MM.1S (cell line): ENCODE data around the gene PRSS8.
"Not testable (repeated sequence)": the region's sequence is repeated elsewhere in the genome, so short reads cannot be mapped to it uniquely, and the experiment has no call there.

Experiments
- DNase-seq: peaks from one replicate; pipeline ENCODE4 v3.0.0-alpha.2; 2015
- H2AFZ ChIP-seq: fragments of 300-600 bp; sonication (generic); 2 replicates; pipeline ENCODE4 v1.6.0; 2016; ENCODE audit warnings: antibody characterized with exemption, low read length
- H3F3A ChIP-seq: fragments of 300-600 bp; sonication (generic); 2 replicates; pipeline ENCODE4 v1.6.1; 2016; ENCODE audit warnings: mild to moderate bottlenecking, antibody characterized with exemption, low read length, moderate library complexity, mixed read lengths; ENCODE audit not compliant: insufficient read depth
- H3K27ac ChIP-seq: fragments of 300-600 bp; sonication (generic); 2 replicates; pipeline ENCODE4 v1.5.1; 2016; ENCODE audit warnings: mild to moderate bottlenecking, low read length
- H3K27me3 ChIP-seq: fragments of 300-600 bp; sonication (generic); replicated peaks from 2 replicates; pipeline ENCODE4 v1.6.0; 2016; ENCODE audit warnings: low read length; ENCODE audit not compliant: insufficient read depth
- H3K36me3 ChIP-seq: fragments of 300-600 bp; sonication (generic); replicated peaks from 2 replicates; pipeline ENCODE4 v1.6.1; 2016; ENCODE audit warnings: mild to moderate bottlenecking, low read length, mixed read lengths; ENCODE audit not compliant: insufficient read depth
- H3K4me1 ChIP-seq: fragments of 300-600 bp; sonication (generic); 2 replicates; pipeline ENCODE4 v1.6.1; 2016; ENCODE audit warnings: low read length, mixed read lengths
- H3K4me2 ChIP-seq: fragments of 300-600 bp; sonication (generic); 2 replicates; pipeline ENCODE4 v1.6.0; 2016; ENCODE audit warnings: low read depth, low read length
- H3K4me3 ChIP-seq: fragments of 300-600 bp; sonication (generic); 2 replicates; pipeline ENCODE4 v1.5.1; 2016; ENCODE audit warnings: low read length, mixed read lengths
- H3K79me2 ChIP-seq: fragments of 300-600 bp; sonication (generic); 2 replicates; pipeline ENCODE4 v1.6.1; 2016; ENCODE audit warnings: mixed run types, low read length, mixed read lengths
- H3K9ac ChIP-seq: fragments of 300-600 bp; sonication (generic); 2 replicates; pipeline ENCODE4 v1.6.1; 2016; ENCODE audit warnings: low read length, mixed read lengths
- H3K9me2 ChIP-seq: fragments of 300-600 bp; sonication (generic); replicated peaks from 2 replicates; pipeline ENCODE4 v1.6.1; 2016; ENCODE audit warnings: mild to moderate bottlenecking, low read length, mixed read lengths; ENCODE audit not compliant: insufficient read depth
- H3K9me3 ChIP-seq: fragments of 300-600 bp; sonication (generic); replicated peaks from 2 replicates; pipeline ENCODE4 v1.6.1; 2016; ENCODE audit warnings: mild to moderate bottlenecking, low read length, mixed read lengths; ENCODE audit not compliant: insufficient read depth
- H4K20me1 ChIP-seq: fragments of 300-600 bp; sonication (generic); 2 replicates; pipeline ENCODE4 v1.6.1; 2016; ENCODE audit warnings: mild to moderate bottlenecking, low read length, moderate library complexity, mixed read lengths; ENCODE audit not compliant: insufficient read depth
- CTCF ChIP-seq: fragments of 300-600 bp; sonication (generic); IDR thresholded peaks from 2 replicates; pipeline ENCODE4 v1.5.1; 2016; ENCODE audit warnings: antibody characterized with exemption, low read length, mixed read lengths
- EZH2 ChIP-seq: fragments of 300-600 bp; sonication (generic); optimal IDR thresholded peaks from 2 replicates; pipeline ENCODE3; 2017; ENCODE audit warnings: low read depth, mild to moderate bottlenecking, antibody characterized with exemption, low read length, mixed read lengths
- EZH2phosphoT487 ChIP-seq: fragments of 300-600 bp; sonication (generic); IDR thresholded peaks from 2 replicates; pipeline ENCODE4 v1.6.1; 2018; ENCODE audit warnings: antibody characterized with exemption, low read length

Gene PRSS8

DNA sequence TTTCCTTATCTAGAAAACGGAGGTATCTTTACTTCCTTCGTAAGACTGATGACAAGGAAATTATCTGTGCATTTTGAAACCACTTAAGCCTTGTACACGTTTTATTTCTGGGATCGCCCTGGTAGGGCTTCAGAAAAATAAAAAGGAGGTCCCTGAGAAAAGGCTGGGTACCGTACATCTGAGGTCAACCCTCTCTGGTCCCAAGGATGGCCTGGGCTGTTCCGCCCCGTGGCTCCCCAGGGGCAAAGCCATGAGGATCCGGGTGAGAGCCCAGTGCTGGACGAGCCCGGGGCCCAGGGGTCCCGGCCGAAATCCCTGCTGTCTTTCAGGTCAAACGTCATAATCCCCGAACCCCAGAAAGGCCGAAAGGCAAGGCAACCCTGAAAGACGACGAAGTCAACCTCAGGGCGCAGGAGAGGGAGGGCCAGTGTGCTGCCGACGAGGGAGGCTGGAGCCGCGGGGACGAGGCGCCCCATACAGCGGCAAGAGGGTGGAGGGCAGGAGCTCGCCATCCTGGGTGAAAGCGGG lies 43.8 kb upstream of the PRSS8 start:
- H4K20me1 ChIP-seq, result peaks cover 34% of the 10 kb centered on the region
- H3K36me3 ChIP-seq, result peaks cover 12% of the 10 kb centered on the region
- no peak for DNase-seq
- H3K9ac ChIP-seq, result peak overlapping the region; percentile 96; the same call in 1 of the 2 replicates
- TF ChIP-seq EZH2phosphoT487 (no peak), EZH2 (no peak), CTCF (no peak)
- H3K9me2 ChIP-seq, result no peaks in the 10 kb centered on the region
- H3K27me3 ChIP-seq, result peaks cover 26% of the 10 kb centered on the region
- H3K4me2 ChIP-seq, result peak overlapping the region; percentile 96
- H3K4me3 ChIP-seq, result peak overlapping the region; percentile 89
- H3K9me3 ChIP-seq, result no peaks in the 10 kb centered on the region
- peaks cover 21% of the 10 kb centered on the region for H3K4me1 ChIP-seq
- peaks cover 16% of the 10 kb centered on the region for H3F3A ChIP-seq
- peaks cover 43% of the 10 kb centered on the region for H3K79me2 ChIP-seq
- H3K27ac ChIP-seq, result peak overlapping the region; percentile 68; the same call in 1 of the 2 replicates
- H2AFZ ChIP-seq, result peak overlapping the region; percentile 52

DNA sequence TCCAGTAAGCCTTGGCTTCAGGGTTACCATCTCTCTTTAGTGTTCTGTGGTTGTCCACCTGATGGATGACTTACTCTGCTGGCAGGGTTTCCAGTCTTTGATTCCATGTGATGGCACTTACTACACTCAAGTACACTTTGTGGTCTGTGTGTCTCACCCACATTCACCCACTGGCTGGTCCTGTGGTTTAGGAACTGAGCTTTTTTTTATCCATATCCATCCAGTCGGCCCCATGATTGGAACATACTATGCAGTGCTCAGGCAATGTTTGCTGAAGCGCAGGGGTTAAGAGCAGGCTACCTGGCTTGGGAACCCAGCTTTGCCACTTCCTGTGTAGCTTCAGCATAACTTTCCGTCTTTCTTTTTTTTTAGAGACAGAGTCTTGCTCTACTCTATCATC lies 41.6 kb upstream of the PRSS8 start:
- no peak overlapping the region for H3K9ac ChIP-seq
- H3K79me2 ChIP-seq, result peaks cover 22% of the 10 kb centered on the region
- H3K9me2 ChIP-seq, result no peaks in the 10 kb centered on the region
- no peaks in the 10 kb centered on the region for H3K9me3 ChIP-seq
- peaks cover 21% of the 10 kb centered on the region for H3K4me1 ChIP-seq
- H2AFZ ChIP-seq, result no peak overlapping the region
- H4K20me1 ChIP-seq, result peaks cover 15% of the 10 kb centered on the region
- H3K36me3 ChIP-seq, result 0 out of 2 replicates have a peak, but pooled peaks cover under 1% of the 10 kb centered on the region
- H3K27ac ChIP-seq, result no peak overlapping the region
- no peak for DNase-seq
- no peak overlapping the region for H3K4me3 ChIP-seq
- peaks cover 41% of the 10 kb centered on the region for H3K27me3 ChIP-seq
- H3K4me2 ChIP-seq, result no peak overlapping the region
- peaks cover 16% of the 10 kb centered on the region for H3F3A ChIP-seq
- TF ChIP-seq CTCF (no peak), EZH2phosphoT487 (no peak), EZH2 (no peak)

GRCh38 chr16:31170048-31170447 lies 34.5 kb upstream of the PRSS8 start:
- H3K27ac ChIP-seq, H2AFZ ChIP-seq: not testable (repeated sequence)

GRCh38 chr16:31168848-31169247 lies 33.3 kb upstream of the PRSS8 start:
- no peaks in the 10 kb centered on the region for H4K20me1 ChIP-seq
- TF ChIP-seq EZH2phosphoT487 (no peak), CTCF (no peak), EZH2 (no peak)
- H3F3A ChIP-seq, result no peaks in the 10 kb centered on the region
- no peak overlapping the region for H3K27ac ChIP-seq
- no peaks in the 10 kb centered on the region for H3K9me2 ChIP-seq
- H3K36me3 ChIP-seq, result no peaks in the 10 kb centered on the region
- no peaks in the 10 kb centered on the region for H3K4me1 ChIP-seq
- H3K9ac ChIP-seq, result no peak overlapping the region
- H2AFZ ChIP-seq, result no peak overlapping the region
- H3K4me2 ChIP-seq, result no peak overlapping the region
- H3K79me2 ChIP-seq, result no peaks in the 10 kb centered on the region
- H3K4me3 ChIP-seq, result no peak overlapping the region
- no peak for DNase-seq
- H3K27me3 ChIP-seq, result peaks cover 41% of the 10 kb centered on the region
- H3K9me3 ChIP-seq, result no peaks in the 10 kb centered on the region

More at GRCh38 chr16:31170048-31170447, 34.5 kb upstream of the PRSS8 start:
- not testable (repeated sequence) for H4K20me1 ChIP-seq, H3K79me2 ChIP-seq, H3K9me2 ChIP-seq, H3K36me3 ChIP-seq, DNase-seq, H3K4me3 ChIP-seq, H3K9ac ChIP-seq, H3F3A ChIP-seq, H3K4me2 ChIP-seq, H3K9me3 ChIP-seq, H3K4me1 ChIP-seq
- H3K27me3 ChIP-seq, result peaks cover 48% of the 10 kb centered on the region
